Fibroblast of the aortic adventitia (primary cell): ENCODE data around the gene PIBF1. TPM values are rescaled to one million over a fixed set of nuclear protein-coding genes. Genes with fewer than 3 reads are reported as not detected.

ENCODE experiments used
- DNase-seq: peaks from one replicate; pipeline ENCODE4 v3.0.0-alpha.2; 2010; ENCODE audit warnings: low read depth
- H3K4me3 ChIP-seq: 2 replicates; pipeline ENCODE4 v1.5.1; 2011; ENCODE audit warnings: low read depth, mild to moderate bottlenecking, control low read depth, low read length, moderate library complexity
- CTCF ChIP-seq: IDR thresholded peaks from 2 replicates; pipeline ENCODE4 v1.5.1; 2011; ENCODE audit warnings: mild to moderate bottlenecking, low read length, control low read depth, inconsistent platforms; ENCODE audit not compliant: insufficient read depth
- total RNA-seq: library from RNA; depleted of rRNA; stranded (reverse); fragments of >200 nt; gene quantifications from 2 replicates; pipeline ENCODE4 v1.2.3, GENCODE V29; 2012; ENCODE audit warnings: low replicate concordance

Gene PIBF1
- total RNA-seq, 1 donor, result 31.6 TPM

- no peak overlapping the region for H3K4me3 ChIP-seq
- no peak for DNase-seq
- no peak for TF ChIP-seq CTCF
Observed at GRCh38 chr13:73018336-73018735, 236.4 kb downstream of the PIBF1 start.

- H3K4me3 ChIP-seq, result no peak overlapping the region
- peak; percentile 9 for DNase-seq
- no peak for TF ChIP-seq CTCF
Observed at GRCh38 chr13:73025217-73026012, 243.5 kb downstream of the PIBF1 start.

- DNase-seq, result no peak
- no peak overlapping the region for H3K4me3 ChIP-seq
- no peak for TF ChIP-seq CTCF
Observed at GRCh38 chr13:73034901-73035300, 253.0 kb downstream of the PIBF1 start.

GRCh38 chr13:73035660-73036059 is 253.7 kb downstream of the PIBF1 start:
- no peak for TF ChIP-seq CTCF
- DNase-seq, result no peak
- H3K4me3 ChIP-seq, result no peak overlapping the region

- H3K4me3 ChIP-seq, result no peak overlapping the region
- DNase-seq, result no peak
- no peak for TF ChIP-seq CTCF
Observed at GRCh38 chr13:73036566-73036965, 254.6 kb downstream of the PIBF1 start.

- no peak for DNase-seq
- H3K4me3 ChIP-seq, result no peak overlapping the region
- no peak for TF ChIP-seq CTCF
Observed at GRCh38 chr13:73038064-73038463, 256.1 kb downstream of the PIBF1 start.
